Measurements from ENCODE around the gene CREB3L1. TPM values are rescaled to one million over a fixed set of nuclear protein-coding genes. Genes with fewer than 3 reads are reported as not detected.

The CREB3L1 gene
- total RNA-seq, 6 experiments from 2014 or later: 282 to 328 (median 310) TPM

DNA sequence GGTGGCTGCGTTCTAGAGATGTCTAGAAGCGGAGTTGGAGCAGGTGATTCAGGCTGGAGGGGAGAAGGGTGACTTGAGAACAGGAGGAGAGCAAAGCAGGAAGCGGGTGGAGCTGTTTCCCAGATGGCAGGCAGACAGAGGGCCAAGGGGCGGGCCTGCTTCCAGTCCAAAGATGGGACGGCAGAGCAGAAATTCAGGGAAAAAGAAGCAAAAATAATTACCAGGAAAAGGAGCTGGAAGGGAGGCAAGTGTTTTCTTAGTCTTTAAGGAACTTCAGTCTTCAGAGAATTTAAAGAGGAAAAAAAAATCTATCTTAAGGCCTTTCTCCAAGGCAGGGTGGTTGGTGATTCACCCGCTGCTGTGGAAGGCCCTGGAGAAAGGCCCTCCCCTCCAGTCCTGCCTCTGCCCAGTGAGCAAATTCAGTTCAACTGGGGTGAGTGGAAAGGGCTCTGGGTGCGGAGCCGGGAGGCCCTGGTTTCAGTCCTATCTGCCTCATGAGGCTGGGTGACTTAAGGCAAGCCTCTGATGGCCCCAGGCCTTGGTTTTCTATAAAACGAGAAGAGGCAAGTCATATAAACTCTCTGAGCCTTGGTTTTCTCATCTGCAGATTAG, 4.5 kb upstream of the CREB3L1 start:
- peak overlapping the region; percentile 97 for H3K27ac Mint-ChIP-seq
- H3K4me3 Mint-ChIP-seq: peak overlapping the region; percentile 76
- H3K27me3 Mint-ChIP-seq (ENCODE audit: insufficient read depth): no peaks in the 10 kb centered on the region; the same call in 1 of the 2 replicates
- TF ChIP-seq, protein P1, sequence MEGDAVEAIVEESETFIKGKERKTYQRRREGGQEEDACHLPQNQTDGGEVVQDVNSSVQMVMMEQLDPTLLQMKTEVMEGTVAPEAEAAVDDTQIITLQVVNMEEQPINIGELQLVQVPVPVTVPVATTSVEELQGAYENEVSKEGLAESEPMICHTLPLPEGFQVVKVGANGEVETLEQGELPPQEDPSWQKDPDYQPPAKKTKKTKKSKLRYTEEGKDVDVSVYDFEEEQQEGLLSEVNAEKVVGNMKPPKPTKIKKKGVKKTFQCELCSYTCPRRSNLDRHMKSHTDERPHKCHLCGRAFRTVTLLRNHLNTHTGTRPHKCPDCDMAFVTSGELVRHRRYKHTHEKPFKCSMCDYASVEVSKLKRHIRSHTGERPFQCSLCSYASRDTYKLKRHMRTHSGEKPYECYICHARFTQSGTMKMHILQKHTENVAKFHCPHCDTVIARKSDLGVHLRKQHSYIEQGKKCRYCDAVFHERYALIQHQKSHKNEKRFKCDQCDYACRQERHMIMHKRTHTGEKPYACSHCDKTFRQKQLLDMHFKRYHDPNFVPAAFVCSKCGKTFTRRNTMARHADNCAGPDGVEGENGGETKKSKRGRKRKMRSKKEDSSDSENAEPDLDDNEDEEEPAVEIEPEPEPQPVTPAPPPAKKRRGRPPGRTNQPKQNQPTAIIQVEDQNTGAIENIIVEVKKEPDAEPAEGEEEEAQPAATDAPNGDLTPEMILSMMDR (IDR thresholded peaks at IDR 0.05): no peak
- H3K36me3 Mint-ChIP-seq (ENCODE audit: low read depth): no peaks in the 10 kb centered on the region
- H3K9me3 Mint-ChIP-seq: no peaks in the 10 kb centered on the region
- peak; percentile 63 for DNase-seq
- H3K4me1 Mint-ChIP-seq (ENCODE audit: low read depth): peaks cover 57% of the 10 kb centered on the region

GRCh38 chr11:46273511-46274205, 3.8 kb upstream of the CREB3L1 start:
- Mint-ChIP-seq H3K4me1 (ENCODE audit: low read depth) (peaks cover 57% of the 10 kb centered on the region), H3K9me3 (no peaks in the 10 kb centered on the region), H3K4me3 (peak overlapping the region; percentile 76), H3K27ac (peak overlapping the region; percentile 97), H3K27me3 (ENCODE audit: insufficient read depth) (no peaks in the 10 kb centered on the region; the same call in 1 of the 2 replicates), H3K36me3 (ENCODE audit: low read depth) (no peaks in the 10 kb centered on the region; the same call in 1 of the 2 replicates)
- DNase-seq: no peak
- TF ChIP-seq, protein P1 (IDR thresholded peaks at IDR 0.05): no peak

GRCh38 chr11:46275964-46276641, 1.4 kb upstream of the CREB3L1 start:
- Mint-ChIP-seq H3K4me1 (ENCODE audit: low read depth) (peaks cover 75% of the 10 kb centered on the region), H3K27me3 (ENCODE audit: insufficient read depth) (peaks cover 2% of the 10 kb centered on the region; the same call in 1 of the 2 replicates), H3K36me3 (ENCODE audit: low read depth) (peaks cover 19% of the 10 kb centered on the region), H3K9me3 (no peaks in the 10 kb centered on the region), H3K4me3 (no peak overlapping the region), H3K27ac (0 out of 2 replicates have a peak overlapping the region, but pooled peaks have one; percentile 21)
- TF ChIP-seq, protein P1 (IDR thresholded peaks at IDR 0.05): no peak
- no peak for DNase-seq

GRCh38 chr11:46277313-46277621, 195 bp upstream of the CREB3L1 start:
- DNase-seq: peak; percentile 47
- Mint-ChIP-seq H3K9me3 (no peaks in the 10 kb centered on the region), H3K27me3 (ENCODE audit: insufficient read depth) (peaks cover 2% of the 10 kb centered on the region; the same call in 1 of the 2 replicates), H3K27ac (peak overlapping the region; percentile 64), H3K4me1 (ENCODE audit: low read depth) (peaks cover 75% of the 10 kb centered on the region), H3K4me3 (peak overlapping the region; percentile 90), H3K36me3 (ENCODE audit: low read depth) (peaks cover 19% of the 10 kb centered on the region)
- TF ChIP-seq, protein P1 (IDR thresholded peaks at IDR 0.05): no peak

GRCh38 chr11:46278387-46279125, 1.1 kb downstream of the CREB3L1 start:
- Mint-ChIP-seq H3K4me3 (peak overlapping the region; percentile 96), H3K27ac (peak overlapping the region; percentile 91), H3K36me3 (ENCODE audit: low read depth) (peaks cover 31% of the 10 kb centered on the region), H3K9me3 (no peaks in the 10 kb centered on the region), H3K27me3 (ENCODE audit: insufficient read depth) (peaks cover 2% of the 10 kb centered on the region; the same call in 1 of the 2 replicates), H3K4me1 (ENCODE audit: low read depth) (peaks cover 75% of the 10 kb centered on the region)
- TF ChIP-seq, protein P1 (IDR thresholded peaks at IDR 0.05): peak; percentile 90
- peak; percentile 54 for DNase-seq

Measured in HFFc6 (cell line).